ENCODE results near the gene SLC35B2.

DNA sequence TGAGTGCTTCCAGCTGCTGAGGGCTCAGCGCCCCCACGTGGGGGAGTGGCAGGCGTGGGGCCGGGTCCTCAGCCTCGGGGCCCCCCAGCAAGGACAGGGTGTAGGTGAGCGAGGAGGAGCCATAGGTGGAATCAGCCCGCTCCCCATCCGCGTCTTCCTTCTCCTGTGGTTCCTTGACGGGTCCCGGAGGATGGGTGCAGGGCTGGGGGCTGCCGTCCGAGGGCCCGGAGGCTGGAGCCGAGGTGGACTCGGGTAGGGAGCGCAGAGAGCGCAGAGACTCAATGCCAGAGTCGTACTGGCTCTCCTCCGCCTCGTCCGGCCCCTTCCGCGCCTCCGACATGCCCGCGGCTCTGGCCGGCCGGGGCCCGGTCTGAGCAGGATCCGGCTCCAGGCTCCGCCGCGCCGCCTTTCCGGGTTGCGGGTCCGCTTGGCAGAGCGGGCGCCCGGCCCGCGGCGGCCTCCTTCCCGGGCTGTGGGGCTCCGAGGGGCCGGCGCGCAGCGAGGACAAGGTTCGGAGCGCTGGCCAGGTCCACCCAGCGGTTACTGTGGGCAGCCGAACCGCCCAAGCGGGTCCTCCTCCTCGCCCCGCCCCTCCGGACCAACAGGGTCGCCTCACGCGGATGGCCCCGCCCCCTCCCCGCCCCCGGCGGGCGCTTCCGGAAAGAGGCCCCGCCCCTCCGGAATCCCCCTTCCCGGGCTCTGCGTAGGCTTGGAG lies 7.8 kb upstream of the SLC35B2 start, which contains the start of gene NFKBIE:
- TF ChIP-seq, protein P1, sequence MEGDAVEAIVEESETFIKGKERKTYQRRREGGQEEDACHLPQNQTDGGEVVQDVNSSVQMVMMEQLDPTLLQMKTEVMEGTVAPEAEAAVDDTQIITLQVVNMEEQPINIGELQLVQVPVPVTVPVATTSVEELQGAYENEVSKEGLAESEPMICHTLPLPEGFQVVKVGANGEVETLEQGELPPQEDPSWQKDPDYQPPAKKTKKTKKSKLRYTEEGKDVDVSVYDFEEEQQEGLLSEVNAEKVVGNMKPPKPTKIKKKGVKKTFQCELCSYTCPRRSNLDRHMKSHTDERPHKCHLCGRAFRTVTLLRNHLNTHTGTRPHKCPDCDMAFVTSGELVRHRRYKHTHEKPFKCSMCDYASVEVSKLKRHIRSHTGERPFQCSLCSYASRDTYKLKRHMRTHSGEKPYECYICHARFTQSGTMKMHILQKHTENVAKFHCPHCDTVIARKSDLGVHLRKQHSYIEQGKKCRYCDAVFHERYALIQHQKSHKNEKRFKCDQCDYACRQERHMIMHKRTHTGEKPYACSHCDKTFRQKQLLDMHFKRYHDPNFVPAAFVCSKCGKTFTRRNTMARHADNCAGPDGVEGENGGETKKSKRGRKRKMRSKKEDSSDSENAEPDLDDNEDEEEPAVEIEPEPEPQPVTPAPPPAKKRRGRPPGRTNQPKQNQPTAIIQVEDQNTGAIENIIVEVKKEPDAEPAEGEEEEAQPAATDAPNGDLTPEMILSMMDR (IDR thresholded peaks at IDR 0.05) = peak; percentile 53
- TF ChIP-seq EP300 (IDR thresholded peaks at IDR 0.05; ENCODE audit: borderline replicate concordance in 1 of 2, low read depth in 1 of 2, low read length in 1 of 2) = no peak
- TF ChIP-seq RAD21 (IDR thresholded peaks at IDR 0.05; ENCODE audit: low read length) = peak; percentile 52
- TF ChIP-seq CHD2 (IDR thresholded peaks at IDR 0.05; ENCODE audit: low read length, partially characterized antibody) = peak; percentile 29
- TF ChIP-seq, protein P2, sequence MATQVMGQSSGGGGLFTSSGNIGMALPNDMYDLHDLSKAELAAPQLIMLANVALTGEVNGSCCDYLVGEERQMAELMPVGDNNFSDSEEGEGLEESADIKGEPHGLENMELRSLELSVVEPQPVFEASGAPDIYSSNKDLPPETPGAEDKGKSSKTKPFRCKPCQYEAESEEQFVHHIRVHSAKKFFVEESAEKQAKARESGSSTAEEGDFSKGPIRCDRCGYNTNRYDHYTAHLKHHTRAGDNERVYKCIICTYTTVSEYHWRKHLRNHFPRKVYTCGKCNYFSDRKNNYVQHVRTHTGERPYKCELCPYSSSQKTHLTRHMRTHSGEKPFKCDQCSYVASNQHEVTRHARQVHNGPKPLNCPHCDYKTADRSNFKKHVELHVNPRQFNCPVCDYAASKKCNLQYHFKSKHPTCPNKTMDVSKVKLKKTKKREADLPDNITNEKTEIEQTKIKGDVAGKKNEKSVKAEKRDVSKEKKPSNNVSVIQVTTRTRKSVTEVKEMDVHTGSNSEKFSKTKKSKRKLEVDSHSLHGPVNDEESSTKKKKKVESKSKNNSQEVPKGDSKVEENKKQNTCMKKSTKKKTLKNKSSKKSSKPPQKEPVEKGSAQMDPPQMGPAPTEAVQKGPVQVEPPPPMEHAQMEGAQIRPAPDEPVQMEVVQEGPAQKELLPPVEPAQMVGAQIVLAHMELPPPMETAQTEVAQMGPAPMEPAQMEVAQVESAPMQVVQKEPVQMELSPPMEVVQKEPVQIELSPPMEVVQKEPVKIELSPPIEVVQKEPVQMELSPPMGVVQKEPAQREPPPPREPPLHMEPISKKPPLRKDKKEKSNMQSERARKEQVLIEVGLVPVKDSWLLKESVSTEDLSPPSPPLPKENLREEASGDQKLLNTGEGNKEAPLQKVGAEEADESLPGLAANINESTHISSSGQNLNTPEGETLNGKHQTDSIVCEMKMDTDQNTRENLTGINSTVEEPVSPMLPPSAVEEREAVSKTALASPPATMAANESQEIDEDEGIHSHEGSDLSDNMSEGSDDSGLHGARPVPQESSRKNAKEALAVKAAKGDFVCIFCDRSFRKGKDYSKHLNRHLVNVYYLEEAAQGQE (IDR thresholded peaks at IDR 0.05; ENCODE audit: low read depth, low read length) = no peak
- no peak for TF ChIP-seq YY1 (IDR thresholded peaks at IDR 0.05; ENCODE audit: low read depth)
- no peak; the same call in 1 of the 2 replicates for TF ChIP-seq MXI1 (IDR thresholded peaks at IDR 0.05; ENCODE audit: low read depth, low read length)
- TF ChIP-seq TAF1 (IDR thresholded peaks at IDR 0.05; ENCODE audit: borderline replicate concordance, low read depth, low read length) = peak; percentile 75
